ENCODE results near the gene RNF214.

RNF214 gene

DNA sequence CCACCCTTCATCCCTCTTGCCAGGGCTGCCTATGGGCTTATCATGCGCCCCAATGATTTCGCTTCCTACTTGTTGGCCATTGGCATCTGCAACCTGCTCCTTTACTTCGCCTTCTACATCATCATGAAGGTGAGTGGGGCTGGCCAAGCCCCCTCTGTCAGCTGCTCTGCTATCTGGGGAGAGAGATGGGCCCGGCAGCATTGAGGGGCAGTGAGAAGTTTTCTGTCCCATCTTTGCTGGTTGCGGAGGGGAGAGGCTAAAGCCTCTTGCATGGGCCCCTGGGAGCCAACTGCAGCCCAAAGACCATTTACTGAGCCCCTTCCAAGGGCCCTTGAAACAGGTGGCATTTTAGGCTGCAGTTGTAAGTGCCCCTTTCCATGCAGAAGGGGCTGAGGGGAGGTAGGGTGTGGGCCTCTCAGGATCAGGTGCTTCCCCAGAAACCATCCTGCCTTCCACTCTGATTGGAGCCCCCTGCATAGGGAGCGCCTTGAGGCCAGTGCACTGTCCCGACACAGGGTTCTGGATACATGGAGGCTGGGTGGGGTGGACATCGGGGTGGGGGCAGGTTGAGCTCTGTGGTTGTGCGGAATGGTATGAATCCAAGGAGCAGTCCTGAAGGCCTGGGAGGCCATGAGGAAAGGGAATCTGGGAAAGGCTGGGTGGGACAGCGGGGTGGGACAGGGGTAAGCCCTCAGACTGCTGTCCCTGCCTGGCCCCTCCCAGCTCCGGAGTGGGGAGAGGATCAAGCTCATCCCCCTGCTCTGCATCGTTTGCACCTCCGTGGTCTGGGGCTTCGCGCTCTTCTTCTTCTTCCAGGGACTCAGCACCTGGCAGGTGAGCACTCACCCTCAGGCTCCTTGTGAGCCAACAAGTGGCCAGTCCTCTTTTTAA, 39.1 kb upstream of the RNF214 start:
- Histone ChIP-seq H3K4me3 (no peak overlapping the region), H3K27ac (peak overlapping the region in 1 of 2 donors; percentile 30)
- TF ChIP-seq CTCF (IDR thresholded peaks at IDR 0.05) = no peak
- DNase-seq (ENCODE audit: low spot score) = no peak

DNA sequence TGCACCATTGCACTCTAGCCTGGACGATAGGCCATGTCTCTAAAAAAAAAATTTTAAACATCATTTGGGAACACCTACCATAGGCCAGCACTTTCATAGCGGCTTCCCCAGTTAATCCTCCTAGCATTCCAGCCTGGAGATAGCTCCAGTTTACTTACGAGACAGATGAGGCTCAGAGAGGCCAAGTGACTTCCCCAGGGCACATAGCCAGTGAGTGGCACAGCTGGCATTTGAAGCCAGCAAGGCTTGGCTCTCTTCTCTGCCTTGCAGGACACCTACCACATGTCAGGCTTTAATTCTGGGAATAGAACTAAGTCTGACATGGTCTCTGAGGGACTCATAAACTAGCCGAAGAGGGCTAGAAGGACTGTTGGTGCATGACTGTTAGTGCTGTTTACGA, 38.2 kb upstream of the RNF214 start:
- TF ChIP-seq CTCF (IDR thresholded peaks at IDR 0.05) = no peak
- Histone ChIP-seq H3K4me3 (no peak overlapping the region), H3K27ac (no peak overlapping the region)
- DNase-seq (ENCODE audit: low spot score) = no peak

- no peak for DNase-seq (ENCODE audit: low spot score)
- TF ChIP-seq CTCF (IDR thresholded peaks at IDR 0.05) = no peak
- no peak overlapping the region for H3K27ac ChIP-seq
- H3K4me3 ChIP-seq = no peak overlapping the region
Observed at GRCh38 chr11:117195258-117195657, 37.2 kb upstream of the RNF214 start.

DNA sequence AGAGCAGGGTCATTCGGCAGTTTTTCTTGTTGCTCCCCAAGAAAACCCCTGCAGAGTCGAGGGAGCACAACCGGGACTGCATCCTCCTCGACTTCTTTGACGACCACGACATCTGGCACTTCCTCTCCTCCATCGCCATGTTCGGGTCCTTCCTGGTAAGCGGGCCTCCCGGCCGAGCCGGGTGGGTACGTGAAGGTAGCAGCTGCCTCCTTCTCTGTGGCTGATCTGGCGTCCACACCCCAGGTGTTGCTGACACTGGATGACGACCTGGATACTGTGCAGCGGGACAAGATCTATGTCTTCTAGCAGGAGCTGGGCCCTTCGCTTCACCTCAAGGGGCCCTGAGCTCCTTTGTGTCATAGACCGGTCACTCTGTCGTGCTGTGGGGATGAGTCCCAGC, 36.7 kb upstream of the RNF214 start:
- DNase-seq (ENCODE audit: low spot score) = no peak
- Histone ChIP-seq H3K4me3 (no peak overlapping the region), H3K27ac (no peak overlapping the region)
- TF ChIP-seq CTCF (IDR thresholded peaks at IDR 0.05) = no peak

DNA sequence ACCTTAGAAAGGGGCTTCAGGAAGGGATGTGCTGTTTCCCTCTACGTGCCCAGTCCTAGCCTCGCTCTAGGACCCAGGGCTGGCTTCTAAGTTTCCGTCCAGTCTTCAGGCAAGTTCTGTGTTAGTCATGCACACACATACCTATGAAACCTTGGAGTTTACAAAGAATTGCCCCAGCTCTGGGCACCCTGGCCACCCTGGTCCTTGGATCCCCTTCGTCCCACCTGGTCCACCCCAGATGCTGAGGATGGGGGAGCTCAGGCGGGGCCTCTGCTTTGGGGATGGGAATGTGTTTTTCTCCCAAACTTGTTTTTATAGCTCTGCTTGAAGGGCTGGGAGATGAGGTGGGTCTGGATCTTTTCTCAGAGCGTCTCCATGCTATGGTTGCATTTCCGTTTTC, 35.5 kb upstream of the RNF214 start:
- Histone ChIP-seq H3K27ac (peak overlapping the region; percentile 97), H3K4me3 (no peak overlapping the region)
- TF ChIP-seq CTCF (IDR thresholded peaks at IDR 0.05) = no peak
- no peak for DNase-seq (ENCODE audit: low spot score)

GRCh38 chr11:117197516-117198456, 34.7 kb upstream of the RNF214 start:
- peak; percentile 79 for TF ChIP-seq CTCF (IDR thresholded peaks at IDR 0.05)
- peak; percentile 94 for DNase-seq (ENCODE audit: low spot score)
- peak overlapping the region; percentile 75 for H3K4me3 ChIP-seq
- H3K27ac ChIP-seq = peak overlapping the region; percentile 97
